GM19438 (cell line): ENCODE results near the gene KCNK6.

Experiments used
- ATAC-seq: cut with Tn5 transposase; IDR thresholded peaks from one replicate; pipeline ENCODE4 v1.9.1; 2021; ENCODE audit warnings: low read depth; ENCODE audit not compliant: unreplicated experiment

KCNK6 gene

GRCh38 chr19:38319421-38320258, at the start of gene KCNK6:
Gene KCNK6 (plus strand): TSS chr19:38319845. CDS start chr19:38319951, 106 bp downstream.
- no peak for ATAC-seq

- no peak for ATAC-seq
Observed at GRCh38 chr19:38270587-38271167, 49.0 kb upstream of the KCNK6 start.

- no peak for ATAC-seq
Observed at GRCh38 chr19:38273499-38273898, 46.1 kb upstream of the KCNK6 start.

GRCh38 chr19:38274739-38275138, 44.9 kb upstream of the KCNK6 start:
- no peak for ATAC-seq

GRCh38 chr19:38276942-38277517, 42.6 kb upstream of the KCNK6 start:
- no peak for ATAC-seq

GRCh38 chr19:38277549-38277948, 42.1 kb upstream of the KCNK6 start:
- ATAC-seq = no peak

GRCh38 chr19:38277969-38278680, 41.5 kb upstream of the KCNK6 start:
- ATAC-seq = no peak

- no peak for ATAC-seq
Observed at GRCh38 chr19:38278751-38279150, 40.9 kb upstream of the KCNK6 start.

- ATAC-seq = no peak
Observed at GRCh38 chr19:38280030-38280921, 39.4 kb upstream of the KCNK6 start.

- no peak for ATAC-seq
Observed at GRCh38 chr19:38281811-38282566, 37.7 kb upstream of the KCNK6 start.

- no peak for ATAC-seq
Observed at GRCh38 chr19:38283271-38283670, 36.4 kb upstream of the KCNK6 start.

GRCh38 chr19:38284422-38284821, 35.2 kb upstream of the KCNK6 start:
- ATAC-seq = no peak

GRCh38 chr19:38285567-38285966, 34.1 kb upstream of the KCNK6 start:
- ATAC-seq = no peak

- ATAC-seq = no peak
Observed at GRCh38 chr19:38287604-38288003, 32.0 kb upstream of the KCNK6 start.

- ATAC-seq = no peak
Observed at GRCh38 chr19:38288123-38288855, 31.4 kb upstream of the KCNK6 start.

- ATAC-seq = no peak
Observed at GRCh38 chr19:38289955-38290354, 29.7 kb upstream of the KCNK6 start.

- no peak for ATAC-seq
Observed at GRCh38 chr19:38290631-38291147, 29.0 kb upstream of the KCNK6 start.

- no peak for ATAC-seq
Observed at GRCh38 chr19:38291855-38292254, 27.8 kb upstream of the KCNK6 start.

- ATAC-seq = no peak
Observed at GRCh38 chr19:38293281-38293680, 26.4 kb upstream of the KCNK6 start.
